ENCODE data around the gene GPC2.
"Not testable (repeated sequence)": the region's sequence is repeated elsewhere in the genome, so short reads cannot be mapped to it uniquely, and the experiment has no call there.

The GPC2 gene

GRCh38 chr7:100130608-100131453 is 46.4 kb downstream of the GPC2 start:
- peak; percentile 76 for DNase-seq
- in situ Hi-C loops (cut with HindIII; ENCODE audit: low pct_ligation_motif_present, low pct_unique_long_range_greater_than_20kb, low sequenced_read_pairs), result no loop called here

GRCh38 chr7:100130220-100130607 is 47.0 kb downstream of the GPC2 start:
- in situ Hi-C loops (cut with HindIII; ENCODE audit: low pct_ligation_motif_present, low pct_unique_long_range_greater_than_20kb, low sequenced_read_pairs); DNase-seq: not testable (repeated sequence)

GRCh38 chr7:100128637-100128963 is 48.6 kb downstream of the GPC2 start:
- in situ Hi-C loops (cut with HindIII; ENCODE audit: low pct_ligation_motif_present, low pct_unique_long_range_greater_than_20kb, low sequenced_read_pairs), result no loop called here
- DNase-seq, result no peak

GRCh38 chr7:100127866-100128636 is 49.1 kb downstream of the GPC2 start:
- peak; percentile 45 for DNase-seq

GRCh38 chr7:100126931-100127865 is 50.0 kb downstream of the GPC2 start, which contains the start of gene MBLAC1:
TSS of gene MBLAC1 (plus strand) at chr7:100126967. CDS start at chr7:100127396, 429 bp downstream.
- DNase-seq, result peak; percentile 95
- in situ Hi-C loops (cut with HindIII; ENCODE audit: low pct_ligation_motif_present, low pct_unique_long_range_greater_than_20kb, low sequenced_read_pairs), result no loop called here

More at GRCh38 chr7:100127866-100128636, 49.1 kb downstream of the GPC2 start:
- in situ Hi-C loops (cut with HindIII; ENCODE audit: low pct_ligation_motif_present, low pct_unique_long_range_greater_than_20kb, low sequenced_read_pairs), result no loop called here

GRCh38 chr7:100126239-100126930 is 50.8 kb downstream of the GPC2 start:
- no peak for DNase-seq
- in situ Hi-C loops (cut with HindIII; ENCODE audit: low pct_ligation_motif_present, low pct_unique_long_range_greater_than_20kb, low sequenced_read_pairs), result no loop called here

- in situ Hi-C loops (cut with HindIII; ENCODE audit: low pct_ligation_motif_present, low pct_unique_long_range_greater_than_20kb, low sequenced_read_pairs), result no loop called here
- no peak for DNase-seq
These were observed 52.6 kb downstream of the GPC2 start for GRCh38 chr7:100124301-100125230.

- in situ Hi-C loops (cut with HindIII; ENCODE audit: low pct_ligation_motif_present, low pct_unique_long_range_greater_than_20kb, low sequenced_read_pairs), result no loop called here
- DNase-seq, result no peak
These were observed 54.6 kb downstream of the GPC2 start for GRCh38 chr7:100122568-100122967.

- in situ Hi-C loops (cut with HindIII; ENCODE audit: low pct_ligation_motif_present, low pct_unique_long_range_greater_than_20kb, low sequenced_read_pairs), result no loop called here
- DNase-seq, result no peak
These were observed 55.1 kb downstream of the GPC2 start for GRCh38 chr7:100122067-100122466.

GRCh38 chr7:100120733-100121036 is 56.5 kb downstream of the GPC2 start:
- DNase-seq, result no peak
- in situ Hi-C loops (cut with HindIII; ENCODE audit: low pct_ligation_motif_present, low pct_unique_long_range_greater_than_20kb, low sequenced_read_pairs), result no loop called here

GRCh38 chr7:100119970-100120732 is 57.0 kb downstream of the GPC2 start:
- peak; percentile 70 for DNase-seq
- in situ Hi-C loops (cut with HindIII; ENCODE audit: low pct_ligation_motif_present, low pct_unique_long_range_greater_than_20kb, low sequenced_read_pairs), result no loop called here
